Peyer's patch (tissue), 4 donors: ENCODE data around the gene NOX4.

Source experiments
- CTCF ChIP-seq, 6 experiments: fragments of 450-650 bp in 4 of 6; fragments of 200-600 bp in 2 of 6; sonication (generic) in 1 of 6; IDR thresholded peaks; one replicate each; pipeline ENCODE4 v1.5.1; 2017 to 2019; ENCODE audit warnings: antibody characterized with exemption in 6 of 6, mild to moderate bottlenecking in 3 of 6, moderate library complexity in 1 of 6
- POLR2A ChIP-seq, 2 donors: fragments of 450-650 bp; IDR thresholded peaks; one replicate each; pipeline ENCODE4 v1.5.1; 2017; ENCODE audit warnings: antibody characterized with exemption in 2 of 2, mild to moderate bottlenecking in 2 of 2, moderate library complexity in 2 of 2

- no peak for TF ChIP-seq POLR2A (IDR thresholded peaks at IDR 0.05)
- TF ChIP-seq CTCF (IDR thresholded peaks at IDR 0.05), result no peak
Observed at GRCh38 chr11:89490602-89490980, 584 bp downstream of the NOX4 start.
